Embryonic facial prominence (tissue), 1 donor: Measurements from ENCODE around the gene PDE2A.

Source experiments
- DNase-seq: peaks from one replicate; pipeline ENCODE4 v3.0.0-alpha.2; 2016; ENCODE audit errors: extremely low spot score

The PDE2A gene

GRCh38 chr11:72613977-72614376, 60.2 kb downstream of the PDE2A start:
- no peak for DNase-seq

- DNase-seq = no peak
These were observed 60.8 kb downstream of the PDE2A start for GRCh38 chr11:72613450-72613849.

GRCh38 chr11:72609476-72609875, 64.7 kb downstream of the PDE2A start:
- DNase-seq = no peak

DNA sequence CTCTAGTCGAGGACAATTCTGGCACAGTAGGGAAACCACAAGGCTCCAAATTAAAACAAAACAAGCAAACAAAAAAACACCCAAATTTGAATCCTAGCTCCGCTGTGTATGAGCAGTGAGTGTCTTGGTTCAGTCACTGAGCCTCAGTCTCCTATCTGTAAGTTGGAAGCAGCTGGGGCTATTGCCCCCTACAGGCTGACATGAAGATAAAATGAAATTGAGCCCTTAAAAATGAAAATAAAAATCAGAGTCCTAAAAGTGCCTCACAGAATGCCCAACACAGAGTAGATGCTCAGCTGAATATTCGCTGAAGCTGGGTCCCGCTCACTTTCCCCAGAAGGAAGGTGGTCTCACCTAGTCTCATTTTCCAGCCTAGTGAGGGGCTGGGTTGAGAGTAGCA, 65.2 kb downstream of the PDE2A start:
- no peak for DNase-seq

GRCh38 chr11:72607496-72607895, 66.7 kb downstream of the PDE2A start:
- DNase-seq = no peak

DNA sequence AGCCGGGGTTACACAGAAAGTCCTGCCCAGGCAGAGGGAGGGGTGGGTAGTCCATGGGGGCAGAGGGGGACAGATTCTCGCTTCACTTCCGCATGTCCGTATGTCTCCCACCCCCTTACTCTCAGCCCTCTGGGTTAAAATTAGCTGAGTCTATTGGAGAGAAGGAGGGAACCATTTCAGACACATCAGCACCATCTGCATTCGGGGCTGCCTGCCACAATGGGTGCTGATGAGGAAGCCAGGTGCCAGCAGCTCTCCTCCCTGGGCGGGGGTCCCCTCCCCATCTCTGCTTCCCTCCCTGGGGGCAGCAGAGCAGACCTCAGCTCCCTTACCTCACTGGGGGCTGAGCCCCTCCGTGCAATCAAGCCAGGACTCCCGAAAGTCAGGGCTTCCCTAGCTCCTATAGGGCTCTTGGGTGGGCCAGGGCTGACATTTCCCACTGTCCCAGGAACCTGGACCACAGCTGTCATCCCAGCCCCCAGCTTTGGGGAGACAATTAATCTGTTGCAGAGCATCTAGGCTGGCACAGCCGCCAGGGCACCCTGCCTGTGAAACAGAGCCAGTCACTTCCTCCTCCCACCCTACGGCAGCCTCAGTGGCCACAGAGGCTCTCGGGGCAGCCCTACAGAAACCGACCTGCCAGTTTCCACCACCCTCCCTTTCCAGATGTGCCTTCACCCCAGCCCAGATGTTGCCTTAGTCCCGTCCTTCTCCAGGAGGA, 67.3 kb downstream of the PDE2A start:
- no peak for DNase-seq

GRCh38 chr11:72605973-72606747, 68.1 kb downstream of the PDE2A start:
- no peak for DNase-seq

DNA sequence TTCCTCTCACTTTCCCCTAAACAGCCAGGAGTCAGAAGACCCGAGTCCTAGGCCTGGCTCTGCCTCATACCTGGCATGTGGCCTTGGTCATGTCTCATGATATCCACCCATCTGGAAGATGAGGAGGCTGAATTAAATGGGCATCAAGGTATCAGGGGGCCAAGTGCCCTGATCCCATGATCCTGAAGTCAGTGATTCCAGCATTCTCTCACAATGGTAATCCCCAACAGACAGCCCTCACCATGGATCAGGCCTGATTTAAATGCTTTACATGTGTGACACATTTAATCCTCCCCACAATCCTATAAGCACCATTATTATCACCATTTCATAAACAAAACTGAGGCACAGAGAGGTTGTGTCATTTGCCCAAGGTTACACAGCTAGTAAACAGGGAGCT, 70.0 kb downstream of the PDE2A start:
- no peak for DNase-seq

DNA sequence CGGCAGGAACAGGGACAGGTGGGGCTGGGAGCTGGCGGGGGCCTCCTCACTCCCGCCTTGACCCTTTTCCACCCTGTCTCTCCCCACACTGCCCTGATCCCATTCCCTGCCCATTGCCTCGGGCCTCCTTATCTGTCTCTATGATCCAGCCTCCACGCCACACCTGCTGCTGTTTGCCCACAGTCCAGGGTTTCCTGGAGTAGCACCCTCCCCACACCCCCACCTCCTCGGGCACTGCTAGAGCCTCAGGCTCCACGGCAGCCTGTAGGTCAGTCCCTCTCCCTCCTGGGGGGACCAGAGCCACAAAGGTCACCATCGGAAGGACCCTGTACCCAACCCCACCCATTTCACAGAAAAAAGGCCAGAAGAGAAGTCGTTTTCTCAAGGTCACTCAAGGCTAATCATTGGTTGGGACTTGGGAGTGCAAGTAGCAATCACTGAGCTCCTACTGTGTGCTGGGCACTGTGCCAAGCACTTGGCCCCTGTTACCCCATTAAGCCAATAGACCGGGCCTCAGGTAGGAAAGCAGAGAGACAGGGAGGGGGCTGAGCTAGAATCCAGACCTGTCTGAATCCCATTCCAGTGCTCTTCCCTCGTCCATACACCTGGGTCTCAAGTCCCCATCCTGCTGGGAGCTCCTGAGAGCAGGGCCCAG, 71.8 kb downstream of the PDE2A start:
- DNase-seq = no peak

- DNase-seq = no peak
These were observed 73.7 kb downstream of the PDE2A start for GRCh38 chr11:72600557-72600956.

DNA sequence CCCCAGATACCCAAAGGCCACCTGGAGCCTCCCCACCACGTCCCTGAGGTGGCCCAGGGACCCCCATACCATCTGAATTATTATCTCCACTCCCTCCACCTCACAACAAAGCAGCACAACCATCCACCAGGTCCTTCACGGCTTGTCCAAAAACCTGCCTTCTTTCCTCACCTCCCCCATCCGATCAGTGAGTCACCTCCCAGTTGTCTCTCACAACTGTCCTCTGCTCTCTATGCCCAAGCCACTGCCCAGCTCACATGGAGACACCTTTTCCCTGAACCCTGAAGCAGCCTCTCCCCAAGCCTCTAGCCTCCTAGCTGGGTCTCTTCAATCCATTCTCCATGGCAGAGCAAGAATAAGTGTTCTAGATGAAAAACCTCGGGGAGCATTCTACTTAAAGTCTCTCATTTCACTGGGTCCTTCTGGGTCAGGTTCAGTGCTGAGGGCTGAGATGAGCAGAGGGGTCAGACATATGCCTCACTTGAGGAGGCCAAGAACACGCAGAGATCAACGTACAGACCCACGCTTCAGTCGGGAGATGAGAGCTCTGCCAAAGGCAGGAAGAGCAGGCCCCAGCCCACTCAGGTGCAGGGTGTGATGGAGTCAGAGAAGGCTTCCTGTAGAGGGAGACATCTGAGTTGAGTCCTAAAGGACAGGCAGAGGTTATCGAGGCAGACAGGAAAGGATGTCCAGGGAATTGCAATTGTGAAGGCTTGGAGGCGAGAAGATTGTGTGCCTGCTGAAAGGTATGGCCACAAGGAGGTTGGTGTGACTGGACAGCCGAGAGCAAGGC, 74.7 kb downstream of the PDE2A start:
- no peak for DNase-seq

DNA sequence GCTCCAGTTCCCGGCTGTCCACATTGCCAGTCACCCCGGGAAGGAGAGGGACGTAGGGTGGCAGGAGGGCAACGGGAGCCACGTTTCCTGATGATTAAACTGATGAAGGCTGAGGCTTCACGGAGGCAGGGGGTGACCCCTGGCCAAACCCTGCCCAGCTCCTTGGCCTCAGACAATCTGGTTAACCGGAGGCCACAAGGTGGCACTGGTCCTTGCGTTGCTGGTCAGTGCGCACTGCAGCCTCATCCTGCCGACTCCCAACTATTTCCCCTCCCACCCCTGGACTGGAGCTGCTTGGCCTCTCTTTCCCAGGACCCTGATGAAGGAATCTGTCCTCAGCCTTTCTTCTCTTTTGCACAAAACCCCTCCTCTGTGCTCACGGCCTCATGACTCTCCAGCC, 75.3 kb downstream of the PDE2A start:
- no peak for DNase-seq

DNA sequence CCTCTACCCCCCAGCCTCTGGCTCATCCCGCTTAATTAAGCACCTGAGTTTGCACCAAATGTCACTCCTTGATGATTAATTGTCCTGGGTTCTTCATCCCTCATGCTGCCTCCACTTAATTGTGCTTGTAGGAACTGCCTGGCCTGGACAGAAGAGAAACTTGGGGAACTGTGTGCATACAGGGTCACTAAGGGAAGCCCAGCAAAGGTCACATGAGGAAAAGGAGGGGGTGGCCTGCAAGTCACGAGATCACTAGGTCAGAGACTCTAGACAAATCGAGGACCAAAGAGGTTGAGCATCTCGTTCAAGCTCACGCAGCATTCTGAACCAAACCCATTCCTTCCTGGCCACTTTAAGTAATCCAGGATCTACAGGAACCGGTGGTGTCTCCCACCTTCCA, 75.8 kb downstream of the PDE2A start:
- DNase-seq = no peak

- DNase-seq = no peak
These were observed 76.5 kb downstream of the PDE2A start for GRCh38 chr11:72597721-72598120.

DNA sequence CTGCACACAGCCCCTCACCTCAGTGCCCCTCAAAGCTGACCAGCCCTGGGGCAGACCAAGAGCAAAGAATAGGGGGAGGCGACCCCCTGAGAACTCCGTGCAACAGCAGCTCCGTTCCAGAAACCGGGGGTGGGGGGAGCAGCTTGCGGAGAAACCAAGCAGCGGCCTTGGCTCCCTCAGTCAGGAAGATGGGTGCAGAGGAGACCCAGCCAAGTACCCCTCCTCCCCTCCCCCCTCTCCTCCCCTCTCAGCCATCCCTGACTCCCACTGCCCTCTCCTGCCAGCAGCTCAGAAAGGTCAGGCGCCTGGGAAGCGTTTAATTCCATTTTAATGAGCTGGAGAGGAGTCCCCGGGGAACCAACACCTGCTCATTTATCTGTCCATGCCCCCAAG, 78.9 kb downstream of the PDE2A start:
- no peak for DNase-seq

DNA sequence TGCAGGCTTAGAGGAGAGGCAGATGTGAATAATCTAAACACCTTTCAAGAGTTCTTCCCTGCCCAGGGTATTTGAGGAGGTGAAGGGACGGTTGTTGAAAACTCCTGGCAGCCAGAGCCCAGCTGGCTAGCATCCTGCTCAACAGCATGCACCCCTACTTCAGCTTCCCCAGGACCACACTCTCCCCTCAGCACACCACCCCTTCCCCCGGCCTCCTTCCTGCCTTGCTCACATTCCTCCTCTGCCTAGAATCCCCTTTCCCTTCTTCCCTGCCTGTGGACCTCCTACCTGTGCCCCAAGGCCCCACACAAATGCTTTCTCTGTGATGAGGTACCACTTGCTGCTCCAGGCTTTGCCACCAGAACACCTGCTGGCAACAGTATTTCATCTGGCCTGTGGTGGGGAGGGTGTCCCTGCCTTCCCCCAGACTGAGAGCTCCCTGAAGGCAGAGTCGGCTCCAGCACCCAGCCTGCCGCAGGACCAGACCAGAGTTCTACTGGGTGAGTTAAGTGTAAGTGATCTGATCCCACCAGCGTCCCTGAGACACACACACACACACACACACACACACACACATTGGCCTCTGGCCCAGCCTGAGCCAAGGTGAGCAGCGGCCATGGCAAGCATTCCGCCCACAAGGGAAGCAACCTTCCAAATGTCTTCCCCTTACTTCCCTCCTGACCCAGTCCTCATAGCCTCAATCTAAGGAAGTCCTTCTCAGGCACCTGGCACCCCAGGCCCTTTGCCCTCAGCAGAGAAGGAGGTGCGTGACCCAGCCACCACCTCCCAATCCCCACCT, 79.5 kb downstream of the PDE2A start:
- no peak for DNase-seq

DNA sequence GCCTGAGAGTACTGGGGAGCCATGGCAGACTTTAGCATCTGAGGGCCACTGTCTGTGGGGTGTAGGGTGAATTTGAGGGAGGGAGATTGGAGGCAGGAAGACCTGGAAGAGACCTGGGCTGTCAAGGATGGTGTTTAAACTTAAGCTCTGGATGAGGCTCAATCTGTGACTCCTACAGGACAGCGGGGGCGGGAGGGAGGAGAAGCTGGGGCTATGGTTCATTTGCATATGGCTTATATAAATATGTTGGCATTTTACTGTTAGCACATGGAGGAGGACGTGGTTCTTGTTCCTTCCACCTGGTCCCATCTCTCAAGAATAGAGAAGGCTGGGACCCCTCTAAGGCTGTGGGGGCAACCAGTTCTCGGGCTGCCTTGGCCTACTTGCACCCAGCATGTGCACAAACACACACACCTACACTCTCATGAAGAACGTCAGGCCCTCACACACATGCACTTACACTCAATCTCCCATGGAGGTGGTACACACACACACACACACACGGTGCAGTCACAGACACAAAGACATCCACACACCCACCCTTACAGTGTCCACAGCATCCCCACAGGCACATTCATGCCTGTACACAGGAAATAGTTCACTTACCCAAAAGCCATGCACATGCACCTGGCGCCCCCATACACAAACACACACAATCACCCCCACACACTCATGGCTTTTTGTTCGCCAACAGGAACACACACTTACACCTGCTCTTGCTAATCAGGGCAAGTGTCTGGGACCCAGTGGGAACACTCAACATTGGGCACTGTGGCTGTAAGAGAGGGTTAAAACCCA, 81.3 kb downstream of the PDE2A start:
- no peak for DNase-seq

- no peak for DNase-seq
These were observed 82.3 kb downstream of the PDE2A start for GRCh38 chr11:72591785-72592502.

- DNase-seq = no peak
These were observed 83.2 kb downstream of the PDE2A start for GRCh38 chr11:72591023-72591422.
